ENCODE results near the gene RHBDL1. TPM values are rescaled to one million over a fixed set of nuclear protein-coding genes. Genes with fewer than 3 reads are reported as not detected.

Gene RHBDL1
- total RNA-seq, 1 donor from 2014 or later: 0.24 TPM

DNA sequence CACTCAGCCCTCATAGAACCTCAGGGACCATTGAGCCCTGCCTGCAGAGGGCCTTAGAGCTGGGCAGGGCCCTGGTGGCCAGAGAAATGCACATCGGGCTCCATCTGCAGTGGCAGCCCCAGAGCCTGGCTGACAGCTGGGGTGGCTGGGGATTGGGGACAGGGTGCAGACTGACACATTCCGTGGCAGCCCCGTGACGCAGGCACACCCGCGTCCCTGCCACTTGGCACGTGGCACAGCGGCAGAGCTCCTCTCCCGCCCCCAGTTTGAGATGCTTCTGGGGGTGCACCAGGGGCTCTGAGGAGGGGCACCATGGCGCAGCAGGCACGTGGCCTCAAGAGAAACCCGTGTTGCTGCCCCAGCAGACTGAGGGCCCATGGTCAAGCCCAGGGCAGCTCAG lies 27.9 kb downstream of the RHBDL1 start:
- TF ChIP-seq, protein P1, sequence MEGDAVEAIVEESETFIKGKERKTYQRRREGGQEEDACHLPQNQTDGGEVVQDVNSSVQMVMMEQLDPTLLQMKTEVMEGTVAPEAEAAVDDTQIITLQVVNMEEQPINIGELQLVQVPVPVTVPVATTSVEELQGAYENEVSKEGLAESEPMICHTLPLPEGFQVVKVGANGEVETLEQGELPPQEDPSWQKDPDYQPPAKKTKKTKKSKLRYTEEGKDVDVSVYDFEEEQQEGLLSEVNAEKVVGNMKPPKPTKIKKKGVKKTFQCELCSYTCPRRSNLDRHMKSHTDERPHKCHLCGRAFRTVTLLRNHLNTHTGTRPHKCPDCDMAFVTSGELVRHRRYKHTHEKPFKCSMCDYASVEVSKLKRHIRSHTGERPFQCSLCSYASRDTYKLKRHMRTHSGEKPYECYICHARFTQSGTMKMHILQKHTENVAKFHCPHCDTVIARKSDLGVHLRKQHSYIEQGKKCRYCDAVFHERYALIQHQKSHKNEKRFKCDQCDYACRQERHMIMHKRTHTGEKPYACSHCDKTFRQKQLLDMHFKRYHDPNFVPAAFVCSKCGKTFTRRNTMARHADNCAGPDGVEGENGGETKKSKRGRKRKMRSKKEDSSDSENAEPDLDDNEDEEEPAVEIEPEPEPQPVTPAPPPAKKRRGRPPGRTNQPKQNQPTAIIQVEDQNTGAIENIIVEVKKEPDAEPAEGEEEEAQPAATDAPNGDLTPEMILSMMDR (IDR thresholded peaks at IDR 0.05): no peak
- CTCF ChIA-PET: no interaction called here

GRCh38 chr16:704047-704446 lies 28.6 kb downstream of the RHBDL1 start:
- intact Hi-C loops (cut with micrococcal nuclease): no loop called here
- DNase-seq: no peak
- Mint-ChIP-seq H3K4me3 (no peak overlapping the region), H3K27me3 (peaks cover 47% of the 10 kb centered on the region), H3K27ac (no peak overlapping the region), H3K4me1 (peaks cover 4% of the 10 kb centered on the region), H3K36me3 (ENCODE audit: low read depth) (no peaks in the 10 kb centered on the region), H3K9me3 (no peaks in the 10 kb centered on the region)
- no peak for ATAC-seq (ENCODE audit: low read depth)
- TF ChIP-seq, protein P1 (IDR thresholded peaks at IDR 0.05): no peak
- POLR2A ChIA-PET: no interaction called here
- CTCF ChIA-PET: no interaction called here

More for the DNA sequence above, 27.9 kb downstream of the RHBDL1 start:
- Mint-ChIP-seq H3K4me1 (peaks cover 4% of the 10 kb centered on the region), H3K36me3 (ENCODE audit: low read depth) (no peaks in the 10 kb centered on the region), H3K27me3 (peaks cover 42% of the 10 kb centered on the region), H3K27ac (no peak overlapping the region), H3K4me3 (no peak overlapping the region), H3K9me3 (no peaks in the 10 kb centered on the region)
- no peak for DNase-seq
- no peak for ATAC-seq (ENCODE audit: low read depth)
- POLR2A ChIA-PET: interaction anchor here (0.6 kb wide), 1 partner anchor 270 kb away, joined by 3 read pairs; no protein-coding TSS in a partner anchor
- intact Hi-C loops (cut with micrococcal nuclease): no loop called here

GRCh38 chr16:704552-705380 lies 29.3 kb downstream of the RHBDL1 start:
- no peak overlapping the region for H3K27ac Mint-ChIP-seq
- ChIA-PET POLR2A (interaction anchor here (0.6 kb wide), 1 partner anchor 15 kb away, joined by 3 read pairs; the partner anchor contains the start of gene WDR24), CTCF (no interaction called here)
- intact Hi-C loops (cut with micrococcal nuclease): no loop called here
- peaks cover 4% of the 10 kb centered on the region for H3K4me1 Mint-ChIP-seq
- H3K9me3 Mint-ChIP-seq: no peaks in the 10 kb centered on the region
- ATAC-seq (ENCODE audit: low read depth) (no peak), DNase-seq (no peak)
- H3K4me3 Mint-ChIP-seq: no peak overlapping the region
- no peaks in the 10 kb centered on the region for H3K36me3 Mint-ChIP-seq (ENCODE audit: low read depth)
- H3K27me3 Mint-ChIP-seq: peaks cover 47% of the 10 kb centered on the region
- TF ChIP-seq, protein P1 (IDR thresholded peaks at IDR 0.05): no peak

DNA sequence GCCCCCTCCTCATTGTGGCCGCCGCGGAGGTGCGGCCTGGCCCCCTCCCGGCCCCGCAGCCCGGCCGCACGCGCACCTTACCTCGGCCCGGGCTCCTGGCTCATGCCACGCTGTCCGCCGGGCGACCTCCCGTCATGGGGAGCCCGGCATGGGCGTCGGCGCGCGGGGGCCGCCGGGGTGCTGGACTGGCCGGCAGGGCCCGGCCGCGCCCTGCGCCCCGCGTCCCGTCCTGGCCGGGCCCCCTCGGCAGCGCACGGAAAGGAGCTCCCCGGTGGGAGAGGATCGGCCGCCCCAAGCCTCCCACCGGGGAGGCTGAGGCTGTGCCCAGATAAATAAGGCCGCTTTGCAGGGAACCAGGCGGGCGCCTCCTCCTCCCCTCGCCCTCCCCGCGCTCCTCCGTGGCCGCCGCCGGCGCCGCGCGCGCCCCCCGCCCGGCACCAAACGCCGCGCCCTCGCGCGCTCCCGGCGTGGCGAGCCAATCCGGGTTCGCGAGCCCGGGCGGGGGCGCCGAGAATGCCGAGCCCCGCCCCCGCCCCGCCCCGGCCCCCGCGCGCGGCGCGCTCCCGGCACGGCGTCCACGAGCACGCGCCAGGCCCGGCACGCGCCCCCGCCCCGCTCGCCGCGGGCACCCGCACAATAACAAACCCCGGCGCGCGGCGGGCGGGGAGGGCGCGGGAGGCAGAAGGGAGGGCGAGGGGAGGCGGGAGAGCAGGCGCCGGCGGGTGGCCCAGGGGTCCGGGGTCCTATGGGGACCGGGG lies 30.1 kb downstream of the RHBDL1 start, which contains the start of gene FBXL16:
Gene FBXL16, minus strand, starts transcription at position 371 of the 758 bp plus-strand sequence. CDS start 8,396 bp downstream, outside the sequence.
- H3K4me1 Mint-ChIP-seq: peaks cover 4% of the 10 kb centered on the region
- peaks cover 46% of the 10 kb centered on the region for H3K27me3 Mint-ChIP-seq
- TF ChIP-seq, protein P1 (IDR thresholded peaks at IDR 0.05): no peak
- intact Hi-C loops (cut with micrococcal nuclease): no loop called here
- H3K9me3 Mint-ChIP-seq: no peaks in the 10 kb centered on the region
- ChIA-PET CTCF (no interaction called here), POLR2A (no interaction called here)
- DNase-seq (no peak), ATAC-seq (ENCODE audit: low read depth) (no peak)
- no peak within 1 kb of the TSS for H3K4me3 Mint-ChIP-seq
- H3K27ac Mint-ChIP-seq: no peak within 1 kb of the TSS
- H3K36me3 Mint-ChIP-seq (ENCODE audit: low read depth): no peaks in the 10 kb centered on the region

Measured in activated B cell treated with CpG ODN at 0.5 μM for 24 hours (primary cell).